Smooth muscle cell (in vitro differentiated cells): ENCODE measurements around the gene ZNF598. TPM values are rescaled to one million over a fixed set of nuclear protein-coding genes. Genes with fewer than 3 reads are reported as not detected.

ENCODE experiments used
- DNase-seq: peaks from one replicate; lab custom pipeline; 2025; ENCODE audit not compliant: unreplicated experiment; lab: John Stamatoyannopoulos, UW
- H2AFZ ChIP-seq: fragments of 200-600 bp; sonication (generic); 2 replicates; pipeline ENCODE4 v1.6.0; 2016; ENCODE audit warnings: antibody characterized with exemption, low read depth, mild to moderate bottlenecking
- H3F3A ChIP-seq: fragments of 200-600 bp; sonication (generic); 2 replicates; pipeline ENCODE4 v1.6.0; 2017; ENCODE audit warnings: antibody characterized with exemption, low read depth
- H3K27ac ChIP-seq: fragments of 200-600 bp; sonication (generic); 2 replicates; pipeline ENCODE4 v1.5.1; 2016; ENCODE audit warnings: low read depth, mild to moderate bottlenecking
- H3K27me3 ChIP-seq: fragments of 200-600 bp; sonication (generic); 2 replicates; pipeline ENCODE4 v1.6.1; 2016; ENCODE audit warnings: low read depth, mild to moderate bottlenecking
- H3K36me3 ChIP-seq: fragments of 200-600 bp; sonication (generic); 2 replicates; pipeline ENCODE4 v1.5.1; 2016; ENCODE audit warnings: low read depth
- H3K4me1 ChIP-seq: fragments of 200-600 bp; sonication (generic); 2 replicates; pipeline ENCODE4 v1.5.1; 2016; ENCODE audit warnings: low read depth
- H3K4me2 ChIP-seq: fragments of 200-600 bp; sonication (generic); 2 replicates; pipeline ENCODE4 v1.6.0; 2016; ENCODE audit warnings: mild to moderate bottlenecking
- H3K4me3 ChIP-seq: fragments of 200-600 bp; sonication (generic); 2 replicates; pipeline ENCODE4 v1.5.1; 2016; ENCODE audit warnings: mild to moderate bottlenecking
- H3K79me2 ChIP-seq: fragments of 200-600 bp; sonication (generic); 2 replicates; pipeline ENCODE4 v1.6.0; 2016; ENCODE audit warnings: low read depth, mild to moderate bottlenecking
- H3K9ac ChIP-seq: fragments of 200-600 bp; sonication (generic); 2 replicates; pipeline ENCODE4 v1.6.0; 2016; ENCODE audit warnings: low read depth
- H3K9me3 ChIP-seq: fragments of 200-600 bp; sonication (generic); replicated peaks from 2 replicates; pipeline ENCODE4 v1.5.1; 2016; ENCODE audit warnings: low read depth
- H4K20me1 ChIP-seq: fragments of 200-600 bp; sonication (generic); 2 replicates; pipeline ENCODE4 v1.6.0; 2016; ENCODE audit warnings: low read depth
- CTCF ChIP-seq: fragments of 200-600 bp; sonication (generic); IDR thresholded peaks from 2 replicates; pipeline ENCODE4 v1.5.1; 2017; ENCODE audit warnings: borderline replicate concordance, mild to moderate bottlenecking, antibody characterized with exemption; ENCODE audit not compliant: insufficient read depth, poor library complexity, severe bottlenecking
- WGBS: methylation state at CpG from one replicate; pipeline ENCODE4 v1.1.7; 2016; ENCODE audit warnings: low lambda C conversion rate; 5-methylcytosine and 5-hydroxymethylcytosine counted together
- polyA plus RNA-seq: library from polyadenylated mRNA; unstranded; fragments of >200 nt; fragmentation: Nextera tagmentation; extraction: Ambion mirVana; gene quantifications from 2 replicates; pipeline ENCODE4 v1.2.1, GENCODE V29; 2016
- total RNA-seq: library from RNA; depleted of rRNA; stranded (reverse); fragments of >200 nt; gene quantifications from 2 replicates; pipeline ENCODE4 v1.2.3, GENCODE V29; 2014

The ZNF598 gene
- total and polyA plus RNA-seq, 2 experiments from 2014 or later, result 27.2 to 27.9 TPM

GRCh38 chr16:2037115-2037514, 27.5 kb upstream of the ZNF598 start:
- Histone ChIP-seq H4K20me1 (no peaks in the 10 kb centered on the region), H3K27ac (no peak overlapping the region), H3K36me3 (no peaks in the 10 kb centered on the region), H3K4me3 (no peak overlapping the region), H3K79me2 (no peaks in the 10 kb centered on the region), H3F3A (no peaks in the 10 kb centered on the region), H3K9me3 (no peaks in the 10 kb centered on the region), H3K9ac (no peak overlapping the region), H3K4me2 (no peak overlapping the region), H3K4me1 (peaks cover 21% of the 10 kb centered on the region), H3K27me3 (no peaks in the 10 kb centered on the region), H2AFZ (no peak overlapping the region)
- DNase-seq, result no peak
- 95% methylated on average over 15 of the region's 15 CpGs for WGBS
- TF ChIP-seq CTCF, result no peak

GRCh38 chr16:2036200-2036966, 26.8 kb upstream of the ZNF598 start:
- H3K4me3 ChIP-seq, result peak overlapping the region; percentile 2
- DNase-seq, result no peak
- peak overlapping the region; percentile 77 for H3K9ac ChIP-seq
- H2AFZ ChIP-seq, result no peak overlapping the region
- H3K4me2 ChIP-seq, result peak overlapping the region; percentile 73
- H3K36me3 ChIP-seq, result no peaks in the 10 kb centered on the region
- H3K27ac ChIP-seq, result peak overlapping the region; percentile 94
- no peaks in the 10 kb centered on the region for H3K79me2 ChIP-seq
- TF ChIP-seq CTCF, result no peak
- peaks cover 21% of the 10 kb centered on the region for H3K4me1 ChIP-seq
- WGBS, result 95% methylated on average over 41 of the region's 47 CpGs
- H4K20me1 ChIP-seq, result no peaks in the 10 kb centered on the region
- H3F3A ChIP-seq, result no peaks in the 10 kb centered on the region
- no peaks in the 10 kb centered on the region for H3K27me3 ChIP-seq
- H3K9me3 ChIP-seq, result no peaks in the 10 kb centered on the region

GRCh38 chr16:2035431-2036199, 26.0 kb upstream of the ZNF598 start:
- H3K36me3 ChIP-seq, result no peaks in the 10 kb centered on the region
- no peaks in the 10 kb centered on the region for H3K9me3 ChIP-seq
- no peaks in the 10 kb centered on the region for H4K20me1 ChIP-seq
- DNase-seq, result peak; percentile 66
- peak overlapping the region; percentile 73 for H3K4me2 ChIP-seq
- peak overlapping the region; percentile 2 for H3K4me3 ChIP-seq
- H2AFZ ChIP-seq, result no peak overlapping the region
- H3K4me1 ChIP-seq, result peaks cover 21% of the 10 kb centered on the region
- peak overlapping the region; percentile 77 for H3K9ac ChIP-seq
- 51% methylated on average over 32 of the region's 34 CpGs for WGBS
- peak overlapping the region; percentile 94 for H3K27ac ChIP-seq
- TF ChIP-seq CTCF, result no peak
- H3K79me2 ChIP-seq, result no peaks in the 10 kb centered on the region
- no peaks in the 10 kb centered on the region for H3K27me3 ChIP-seq
- no peaks in the 10 kb centered on the region for H3F3A ChIP-seq
